AG09319 (cell line): ENCODE results near the gene SPATA31A5.
"Not testable (repeated sequence)": the region's sequence is repeated elsewhere in the genome, so short reads cannot be mapped to it uniquely, and the experiment has no call there.

Experiments used
- DNase-seq: peaks from one replicate; pipeline ENCODE4 v3.0.0-alpha.2; 2010; ENCODE audit warnings: low read depth; ENCODE audit errors: extremely low read depth

SPATA31A5 gene

GRCh38 chr9:60914107-60914506 lies at the start of gene SPATA31A5:
Gene SPATA31A5, plus strand, starts transcription at chr9:60914407. Its CDS starts 29 bp downstream, at chr9:60914436.
- DNase-seq, result not testable (repeated sequence)

GRCh38 chr9:60962990-60963350 lies 48.8 kb downstream of the SPATA31A5 start:
- DNase-seq, result not testable (repeated sequence)

- DNase-seq, result not testable (repeated sequence)
These were observed 52.2 kb downstream of the SPATA31A5 start for GRCh38 chr9:60966382-60966781.
